Liver (tissue), 3 donors: ENCODE data around the gene KCNA1.

ENCODE experiments used
- ATF3 ChIP-seq: IDR thresholded peaks from 2 replicates; pipeline ENCODE4 v1.6.1; 2016; ENCODE audit warnings: antibody characterized with exemption
- CTCF ChIP-seq: fragments of 150-350 bp; IDR thresholded peaks from 2 replicates; pipeline ENCODE4 v1.5.1; 2017; ENCODE audit warnings: improper control_type of control experiment, low read depth, low read length; ENCODE audit not compliant: missing input control
- EGR1 ChIP-seq, 2 donors: IDR thresholded peaks; 2 replicates each; pipeline ENCODE4 v1.6.1; 2016 to 2018; ENCODE audit warnings: antibody characterized with exemption in 2 of 2, low read depth in 2 of 2
- GABPA ChIP-seq, 2 donors: IDR thresholded peaks in 1 of 2; conservative IDR thresholded peaks in 1 of 2; 2 replicates each; pipeline ENCODE4 v1.6.1; 2016; ENCODE audit warnings: antibody characterized with exemption in 2 of 2, mild to moderate bottlenecking in 1 of 2, moderate library complexity in 1 of 2
- HNF4G ChIP-seq: IDR thresholded peaks from 2 replicates; pipeline ENCODE4 v1.6.1; 2016; ENCODE audit warnings: antibody characterized with exemption
- JUND ChIP-seq, 2 donors: IDR thresholded peaks; 2 replicates each; pipeline ENCODE4 v1.6.1; 2016; ENCODE audit warnings: antibody characterized with exemption in 2 of 2
- MAX ChIP-seq: IDR thresholded peaks from 2 replicates; pipeline ENCODE4 v1.6.1; 2016; ENCODE audit warnings: antibody characterized with exemption
- NR2F2 ChIP-seq: IDR thresholded peaks from 2 replicates; pipeline ENCODE4 v1.6.1; 2016; ENCODE audit warnings: antibody characterized with exemption
- RAD21 ChIP-seq, 2 donors: IDR thresholded peaks; 2 replicates each; pipeline ENCODE4 v1.6.1; 2016; ENCODE audit warnings: antibody characterized with exemption in 2 of 2, mild to moderate bottlenecking in 2 of 2
- REST ChIP-seq: IDR thresholded peaks from 2 replicates; pipeline ENCODE4 v1.6.1; 2016; ENCODE audit warnings: antibody characterized with exemption, mild to moderate bottlenecking
- RXRA ChIP-seq, 2 donors: IDR thresholded peaks; 2 replicates each; pipeline ENCODE4 v1.6.1; 2017 to 2018; ENCODE audit warnings: antibody characterized with exemption in 2 of 2, mild to moderate bottlenecking in 1 of 2
- TAF1 ChIP-seq: conservative IDR thresholded peaks from 2 replicates; pipeline ENCODE4 v1.6.1; 2016; ENCODE audit warnings: antibody characterized with exemption, mild to moderate bottlenecking
- YY1 ChIP-seq: IDR thresholded peaks from 2 replicates; pipeline ENCODE4 v1.6.1; 2016; ENCODE audit warnings: antibody characterized with exemption, mild to moderate bottlenecking
- ZBTB33 ChIP-seq: IDR thresholded peaks from 2 replicates; pipeline ENCODE4 v1.6.1; 2016; ENCODE audit warnings: antibody characterized with exemption
- donor health status: healthy.
- donor health status: healthy.

GRCh38 chr12:4914720-4915119 lies 5.0 kb downstream of the KCNA1 start:
- TF ChIP-seq ATF3, result no peak
- no peak for TF ChIP-seq CTCF
- TF ChIP-seq HNF4G, result no peak
- no peak for TF ChIP-seq JUND (IDR thresholded peaks at IDR 0.05)
- no peak for TF ChIP-seq RXRA (IDR thresholded peaks at IDR 0.05)
- no peak for TF ChIP-seq YY1
- TF ChIP-seq EGR1 (IDR thresholded peaks at IDR 0.05; ENCODE audit: low read depth in 2 of 2), result no peak
- no peak for TF ChIP-seq TAF1
- TF ChIP-seq MAX, result no peak
- TF ChIP-seq NR2F2, result no peak
- TF ChIP-seq RAD21 (IDR thresholded peaks at IDR 0.05), result no peak
- TF ChIP-seq GABPA (IDR thresholded peaks at IDR 0.05 in 1 of 2, conservative IDR thresholded peaks at IDR 0.05 in 1 of 2), result no peak
- TF ChIP-seq REST, result no peak
- TF ChIP-seq ZBTB33, result no peak
